Small intestine (tissue), 7 donors: Measurements from ENCODE around the gene PRM3. TPM values are rescaled to one million over a fixed set of nuclear protein-coding genes. Genes with fewer than 3 reads are reported as not detected.

Source experiments
- DNase-seq, 2 donors: peaks; one replicate each; pipeline versions ENCODE4 v3.0.0 to v3.0.0-alpha.2; 2013
- FAIRE-seq: peaks from 2 replicates; lab custom pipeline; 2012; peaks lifted over from hg19 to GRCh38; lab: Jason Lieb, UNC
- H3K27ac ChIP-seq, 3 donors: one replicate each; pipeline ENCODE4 v1.5.1; 2013; ENCODE audit warnings: low read length in 2 of 3, mild to moderate bottlenecking in 2 of 3, control low read depth in 1 of 3, inconsistent platforms in 1 of 3, low read depth in 1 of 3, moderate library complexity in 1 of 3
- H3K27me3 ChIP-seq, 3 donors: one replicate each; pipeline ENCODE4 v1.6.1; 2013; ENCODE audit warnings: low read length in 3 of 3, inconsistent platforms in 1 of 3; ENCODE audit not compliant: control insufficient read depth in 3 of 3, insufficient read depth in 3 of 3
- H3K36me3 ChIP-seq, 3 donors: one replicate each; pipeline ENCODE4 v1.6.1; 2013; ENCODE audit warnings: low read length in 3 of 3, inconsistent platforms in 1 of 3, low read depth in 1 of 3, mild to moderate bottlenecking in 1 of 3, moderate library complexity in 1 of 3; ENCODE audit not compliant: control insufficient read depth in 3 of 3, insufficient read depth in 2 of 3
- H3K4me1 ChIP-seq, 3 donors: one replicate each; pipeline ENCODE4 v1.6.1; 2013; ENCODE audit warnings: low read length in 2 of 3, inconsistent platforms in 1 of 3, low read depth in 1 of 3, mild to moderate bottlenecking in 1 of 3, moderate library complexity in 1 of 3; ENCODE audit not compliant: control insufficient read depth in 3 of 3, insufficient read depth in 2 of 3
- H3K4me3 ChIP-seq, 3 donors: one replicate each; pipeline ENCODE4 v1.5.1; 2013; ENCODE audit warnings: low read length in 3 of 3, control low read depth in 1 of 3, inconsistent platforms in 1 of 3, low read depth in 1 of 3, mild to moderate bottlenecking in 1 of 3, moderate library complexity in 1 of 3
- H3K9me3 ChIP-seq, 2 donors: one replicate each; pipeline ENCODE4 v1.6.1; 2013; ENCODE audit warnings: low read depth in 1 of 2, low read length in 1 of 2; ENCODE audit not compliant: control insufficient read depth in 2 of 2, insufficient read depth in 1 of 2
- WGBS, 3 donors: extraction: QIAGEN DNeasy Blood & Tissue Kit; methylation state at CpG; one replicate each; pipeline ENCODE4 v1.1.7; 2013; 5-methylcytosine and 5-hydroxymethylcytosine counted together
- polyA plus RNA-seq, 4 donors: library from polyadenylated mRNA; stranded (reverse) in 3 of 4; unstranded in 1 of 4; fragments of 200-250 nt in 3 of 4; fragments of 120-200 nt in 1 of 4; gene quantifications; one replicate each; pipeline versions ENCODE4 v1.2.1 to v1.2.3, GENCODE V29; 2013
- donor health status: healthy with polysubstance abuse.
- donor health status: control.
- donor health status: control.
- donor health status: Bipolar disorder and iron deficiency.
- donor health status: healthy.

PRM3 gene
- polyA plus RNA-seq, 4 donors = not detected

DNA sequence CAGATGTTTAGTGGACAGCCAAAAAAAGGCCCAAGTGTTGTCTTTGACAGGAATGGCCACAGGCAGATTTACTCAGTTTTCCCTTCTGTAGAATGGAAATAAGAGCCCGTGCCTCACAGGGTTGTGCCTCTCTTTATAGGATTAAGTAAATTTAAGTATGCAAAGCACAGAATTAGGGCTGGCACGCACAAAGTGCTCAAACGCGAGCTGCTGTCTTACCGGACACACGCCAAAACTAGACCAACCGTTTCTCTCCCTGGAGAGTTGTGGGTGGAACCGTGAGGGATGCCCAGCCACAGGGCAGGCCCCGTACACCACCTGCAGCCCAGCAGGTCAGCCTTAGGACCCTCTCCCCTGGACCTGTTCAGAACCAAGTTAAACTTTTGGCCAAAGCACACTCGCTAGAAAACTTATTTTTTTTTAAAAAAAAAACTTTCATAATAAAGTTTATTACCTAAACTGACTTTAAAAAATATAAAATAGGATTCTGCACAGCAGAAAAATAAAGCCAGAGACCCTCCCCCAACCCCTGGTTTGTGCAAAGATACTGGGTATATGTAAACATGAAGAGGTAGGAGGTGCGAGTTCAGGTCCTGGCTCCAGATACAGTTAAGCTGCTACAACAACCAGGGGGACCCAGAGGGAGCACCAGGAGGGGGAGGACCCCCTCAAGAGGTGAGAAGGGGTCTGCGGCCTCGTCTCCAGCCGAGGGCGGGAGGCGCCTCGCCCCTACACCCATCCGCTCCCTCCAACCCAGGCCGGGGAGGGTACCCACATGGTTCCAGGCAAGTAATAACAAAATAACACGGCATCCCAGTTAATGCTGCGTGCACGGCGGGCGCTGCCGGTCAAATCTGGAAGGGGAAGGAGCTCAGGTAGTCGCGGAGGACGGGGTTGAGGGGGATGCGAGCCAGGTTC, 19.2 kb downstream of the PRM3 start:
- Histone ChIP-seq H3K9me3 (no peaks in the 10 kb centered on the region), H3K4me1 (peaks cover 0 to 10% (median 2%) of the 10 kb centered on the region in 3 donors), H3K4me3 (peak overlapping the region; percentile 49 to 93 (median 91)), H3K27ac (peak overlapping the region in 2 of 3 donors; percentile 80 to 90), H3K27me3 (peaks cover 0 to 11% (median 0%) of the 10 kb centered on the region in 3 donors), H3K36me3 (peaks cover 0 to 9% (median 2%) of the 10 kb centered on the region in 3 donors)
- DNase-seq (no peak), FAIRE-seq (no peak)
- 36 to 61% (median 47%) methylated on average over 24 to 29 of the region's 29 CpGs for WGBS, 3 donors

DNA sequence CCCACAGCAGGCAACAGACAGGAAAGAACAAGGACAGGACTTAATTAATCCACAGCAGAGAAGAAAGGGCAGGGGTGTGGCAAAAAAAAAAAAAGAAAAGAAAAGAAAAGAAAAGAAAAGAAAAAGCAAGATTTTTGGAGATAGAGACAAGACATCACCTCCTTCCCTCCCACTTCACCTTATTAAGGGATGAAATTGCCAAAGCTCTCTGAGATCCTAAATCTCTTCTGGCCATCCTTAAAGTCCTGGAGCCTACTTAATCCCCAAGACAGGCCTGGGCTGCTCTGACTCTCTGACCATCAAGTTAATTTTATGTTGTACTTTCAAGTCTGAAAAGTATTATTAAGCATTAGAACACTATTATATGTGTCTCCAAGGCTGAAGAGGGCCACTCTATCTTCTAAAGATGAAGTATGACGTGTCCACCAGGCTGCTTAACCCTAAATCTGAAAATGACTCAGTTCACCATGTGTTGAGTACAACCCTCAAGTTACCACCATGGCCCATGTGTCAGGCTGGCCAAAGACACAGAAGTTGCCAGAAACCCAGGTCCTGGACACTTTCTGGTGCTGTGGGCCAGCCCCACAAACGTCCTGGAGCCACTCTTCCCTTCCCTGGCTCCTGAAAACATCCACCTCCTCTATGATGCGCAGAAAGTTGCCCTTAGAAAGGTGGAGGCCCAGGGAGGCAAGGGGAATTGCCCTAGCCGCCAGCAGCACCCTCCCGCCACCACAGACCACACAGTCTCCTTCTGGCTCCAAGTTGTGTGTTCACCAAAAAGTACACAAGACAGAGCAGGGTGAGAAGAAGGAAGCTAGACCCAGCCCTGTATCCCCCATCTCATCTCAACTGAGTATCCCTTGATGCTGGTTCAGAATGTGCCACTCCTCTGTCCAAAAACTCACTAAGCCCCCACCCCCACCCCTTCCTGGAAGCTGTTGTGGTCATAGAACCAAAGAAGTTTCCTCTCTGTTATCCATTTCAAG, 20.1 kb downstream of the PRM3 start:
- WGBS, 3 donors = 65 to 83% (median 68%) methylated on average over 5 of the region's 5 CpGs
- Histone ChIP-seq H3K9me3 (no peaks in the 10 kb centered on the region), H3K4me3 (peak overlapping the region in 2 of 3 donors; percentile 46 to 91), H3K27me3 (peaks cover 0 to 11% (median 0%) of the 10 kb centered on the region in 3 donors), H3K36me3 (peaks cover 0 to 9% (median 2%) of the 10 kb centered on the region in 3 donors), H3K4me1 (peaks cover 0 to 10% (median 2%) of the 10 kb centered on the region in 3 donors), H3K27ac (peak overlapping the region in 2 of 3 donors; percentile 24 to 65)
- no peak for FAIRE-seq
- DNase-seq = no peak

DNA sequence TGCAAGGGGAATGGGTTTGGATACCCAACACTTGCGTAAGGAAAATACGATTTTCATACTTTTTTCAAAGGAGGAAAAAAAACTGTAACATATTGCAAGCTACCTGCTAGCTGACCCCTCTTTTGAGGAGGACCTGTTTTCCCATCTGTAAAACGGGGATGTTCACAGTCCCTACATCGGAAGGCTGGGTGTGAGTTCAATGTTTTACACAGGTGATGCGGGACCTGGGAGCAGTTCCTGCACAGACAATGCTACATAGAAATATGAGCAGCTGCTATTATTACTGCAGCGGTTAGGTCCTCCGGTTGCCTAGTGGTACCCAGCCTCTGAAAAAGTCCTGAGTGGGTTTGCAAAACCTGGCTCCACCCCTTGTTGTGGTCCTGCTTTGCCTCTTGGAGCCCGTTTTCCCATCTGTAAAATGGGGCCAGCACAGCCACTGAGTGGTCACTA, 20.9 kb downstream of the PRM3 start:
- no peak for FAIRE-seq
- Histone ChIP-seq H3K4me1 (peaks cover 0 to 8% (median 2%) of the 10 kb centered on the region in 3 donors), H3K27ac (peak overlapping the region in 2 of 3 donors; percentile 8 to 42), H3K36me3 (peaks cover 0 to 9% (median 2%) of the 10 kb centered on the region in 3 donors), H3K27me3 (peaks cover 0 to 11% (median 0%) of the 10 kb centered on the region in 3 donors), H3K9me3 (no peaks in the 10 kb centered on the region), H3K4me3 (peak overlapping the region in 1 of 3 donors; percentile 12)
- no peak for DNase-seq
- WGBS, 3 donors = 65 to 90% (median 83%) methylated on average over 8 of the region's 8 CpGs

DNA sequence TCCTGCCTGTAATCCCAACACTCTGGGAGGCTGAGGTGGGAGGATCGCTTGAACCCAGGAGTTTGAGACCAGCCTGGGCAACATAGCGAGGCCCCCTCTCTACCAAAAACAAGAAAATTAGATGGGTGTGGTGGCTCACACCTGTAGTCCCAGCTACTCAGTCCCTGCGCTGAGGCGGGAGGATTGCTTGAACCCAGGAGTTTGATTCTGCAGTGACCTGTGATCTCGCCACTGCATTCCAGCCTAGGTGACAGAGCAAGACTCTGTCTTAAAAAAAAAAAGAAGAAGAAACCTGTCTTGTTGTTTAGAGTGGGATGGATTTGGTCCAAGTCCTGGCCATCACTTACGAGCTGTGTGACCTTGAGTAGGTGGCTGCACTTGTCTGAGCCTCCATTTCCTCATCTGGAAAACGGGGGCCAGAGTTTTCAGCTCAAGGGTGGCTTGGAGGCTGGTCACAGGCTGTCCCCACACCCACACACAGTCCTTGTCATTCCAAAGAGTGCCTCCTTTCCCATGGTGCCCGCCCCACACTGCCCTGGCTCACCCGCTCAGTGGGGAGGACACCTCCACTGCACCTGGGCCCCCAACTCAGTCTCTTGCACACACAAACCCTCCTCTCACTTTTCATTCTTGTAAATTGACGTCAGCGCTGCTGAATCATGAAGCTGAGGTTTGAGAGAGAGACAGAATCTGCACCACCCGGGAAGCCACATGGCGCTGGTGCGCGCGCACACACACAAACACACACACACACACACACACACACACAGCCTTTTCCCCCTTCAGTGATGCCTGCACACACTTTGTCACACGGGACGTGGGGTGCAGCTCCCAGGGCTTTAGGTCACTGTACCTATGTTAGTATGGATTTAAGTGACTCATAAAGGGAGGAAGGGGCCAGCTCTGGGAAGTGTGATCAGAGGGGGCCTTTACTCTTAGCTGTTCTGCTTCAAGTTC, 21.6 kb downstream of the PRM3 start:
- 72 to 77% (median 74%) methylated on average over 18 of the region's 18 CpGs for WGBS, 3 donors
- H3K4me1 ChIP-seq = peaks cover 0 to 1% (median 0%) of the 10 kb centered on the region in 3 donors
- H3K36me3 ChIP-seq = peaks cover 0 to 9% (median 2%) of the 10 kb centered on the region in 3 donors
- DNase-seq = peak in 1 of 2 donors; percentile 39
- no peaks in the 10 kb centered on the region for H3K9me3 ChIP-seq
- FAIRE-seq = no peak
- no peak overlapping the region for H3K4me3 ChIP-seq
- H3K27ac ChIP-seq = peak overlapping the region in 1 of 3 donors; percentile 72
- peaks cover 0 to 11% (median 0%) of the 10 kb centered on the region in 3 donors for H3K27me3 ChIP-seq

DNA sequence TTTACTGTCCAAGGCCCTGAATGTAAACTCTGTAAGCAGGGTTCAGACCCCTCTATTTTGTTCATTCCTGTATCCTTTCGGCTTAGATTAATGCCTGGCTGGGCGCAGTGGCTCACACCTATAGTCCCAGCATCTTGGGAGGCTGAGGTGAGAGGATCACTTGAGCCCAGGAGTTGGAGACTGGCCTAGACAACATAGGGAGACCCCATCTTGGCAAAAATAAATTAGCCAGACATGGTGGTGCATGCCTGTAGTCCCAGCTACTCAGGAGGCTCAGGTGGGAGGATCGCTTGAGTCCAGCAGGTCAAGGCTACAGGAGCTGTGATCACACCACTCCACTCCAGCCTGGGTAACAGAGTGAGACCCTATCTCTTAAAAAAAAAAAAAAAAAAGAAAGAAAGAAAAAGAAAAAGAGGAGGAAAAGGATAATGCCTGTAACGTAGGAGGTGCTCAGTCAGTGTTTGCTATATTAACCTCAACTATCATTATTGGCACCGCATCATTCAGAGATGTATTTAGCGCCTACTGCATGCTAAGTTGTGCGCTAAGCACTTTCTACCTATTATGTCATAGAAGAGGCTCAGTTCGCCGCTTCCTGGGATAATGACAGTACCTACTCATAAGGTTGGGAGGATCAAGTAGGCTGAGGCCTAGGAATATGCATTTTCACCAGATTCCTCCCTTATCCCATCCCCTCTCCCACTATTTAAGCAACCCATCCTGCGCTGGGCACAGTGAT, 22.5 kb downstream of the PRM3 start:
- WGBS, 3 donors = 94 to 95% (median 94%) methylated on average over 10 of the region's 10 CpGs
- FAIRE-seq = no peak
- no peak for DNase-seq
- Histone ChIP-seq H3K9me3 (no peaks in the 10 kb centered on the region), H3K4me3 (no peak overlapping the region), H3K36me3 (peaks cover 0 to 9% (median 2%) of the 10 kb centered on the region in 3 donors), H3K27me3 (peaks cover 0 to 11% (median 0%) of the 10 kb centered on the region in 3 donors), H3K4me1 (no peaks in the 10 kb centered on the region), H3K27ac (no peak overlapping the region)

DNA sequence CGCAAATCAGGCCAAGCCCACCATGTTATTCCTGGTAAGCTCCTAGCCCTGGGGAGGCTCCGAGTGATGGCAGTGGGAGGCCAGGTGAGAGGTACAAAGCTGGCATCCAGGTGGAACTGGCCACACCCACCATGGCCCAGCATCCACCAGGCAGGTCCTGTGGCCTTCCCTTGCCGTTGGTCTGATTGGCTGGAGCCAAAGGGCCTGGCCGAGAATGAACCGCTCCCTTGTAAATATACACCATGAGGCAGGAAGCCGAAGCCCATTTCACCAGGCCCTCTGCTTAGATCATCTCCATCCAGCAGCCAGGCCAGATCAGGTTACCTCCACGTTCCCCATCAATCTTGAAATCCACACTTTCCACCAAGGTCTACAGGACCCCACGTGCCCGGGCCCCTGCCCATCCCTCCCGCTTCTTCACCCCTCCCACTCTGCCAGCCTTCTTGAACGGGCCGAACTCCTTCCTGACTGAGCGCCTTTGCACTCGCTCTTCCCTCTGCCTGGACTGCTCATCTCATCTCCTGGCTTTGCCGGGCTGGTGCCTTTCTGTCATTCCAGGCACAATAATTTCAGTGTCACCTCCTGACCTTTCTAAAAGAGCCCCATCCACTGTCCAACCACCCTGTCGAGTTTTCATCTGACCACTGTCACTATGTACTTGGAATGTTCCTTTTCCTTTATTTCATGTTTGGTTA, 23.2 kb downstream of the PRM3 start:
- Histone ChIP-seq H3K9me3 (no peaks in the 10 kb centered on the region), H3K27me3 (peaks cover 0 to 11% (median 0%) of the 10 kb centered on the region in 3 donors), H3K27ac (no peak overlapping the region), H3K4me3 (no peak overlapping the region), H3K4me1 (no peaks in the 10 kb centered on the region), H3K36me3 (peaks cover 0 to 9% (median 2%) of the 10 kb centered on the region in 3 donors)
- FAIRE-seq (no peak), DNase-seq (no peak)
- WGBS, 3 donors = 74 to 76% (median 74%) methylated on average over 16 of the region's 16 CpGs
